SU-DHL-6 (cell line): ENCODE measurements around the gene DPP3.

ENCODE experiments used
- EZH2phosphoT487 ChIP-seq: fragments of 200-600 bp; sonication (generic), shearing (Covaris generic); conservative IDR thresholded peaks from 2 replicates; pipeline ENCODE4 v1.6.1; 2018; ENCODE audit warnings: mild to moderate bottlenecking, antibody characterized with exemption, low read length, moderate library complexity, mixed read lengths
- TF ChIP-seq, protein P1 (sequence below): fragments of 200-600 bp; sonication (generic); IDR thresholded peaks from one replicate; pipeline ENCODE4 v1.5.1; 2017; ENCODE audit warnings: antibody characterized with exemption, mild to moderate bottlenecking, low read length, moderate library complexity; ENCODE audit not compliant: insufficient read depth, poor library complexity, severe bottlenecking

DNA sequence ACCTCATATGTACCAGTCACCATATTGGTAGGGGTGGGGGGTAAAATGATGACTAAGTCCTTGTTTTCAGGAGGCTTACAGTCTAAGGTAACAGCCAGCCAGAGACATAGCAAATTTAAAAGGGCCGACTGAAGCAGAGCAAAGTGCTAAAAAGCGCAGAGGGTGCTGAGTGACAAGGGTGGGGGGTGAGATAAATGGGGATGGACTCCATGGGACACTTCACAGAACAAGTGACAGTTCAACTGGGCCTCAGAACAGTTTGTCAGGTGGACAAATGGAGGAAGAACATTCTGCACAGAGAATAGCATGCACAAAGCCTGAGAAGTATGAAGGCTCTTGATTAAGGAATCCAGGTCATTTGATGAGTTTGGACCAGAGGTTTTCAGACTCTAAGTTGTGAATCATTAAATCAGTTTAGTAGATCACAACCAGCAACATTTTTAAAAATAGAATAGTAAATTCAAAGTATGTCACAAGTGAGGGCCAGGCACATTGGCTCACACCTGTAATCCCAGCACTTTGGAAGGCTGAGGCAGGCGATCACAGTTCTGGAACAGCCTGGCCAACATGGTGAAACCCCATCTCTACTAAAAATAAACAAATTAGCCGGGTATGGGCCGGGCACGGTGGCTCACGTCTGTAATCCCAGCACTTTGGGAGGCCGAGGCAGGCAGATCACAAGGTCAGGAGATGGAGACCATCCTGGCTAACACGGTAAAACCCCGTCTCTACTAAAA is 44.2 kb downstream of the DPP3 start:
- TF ChIP-seq, protein P1, sequence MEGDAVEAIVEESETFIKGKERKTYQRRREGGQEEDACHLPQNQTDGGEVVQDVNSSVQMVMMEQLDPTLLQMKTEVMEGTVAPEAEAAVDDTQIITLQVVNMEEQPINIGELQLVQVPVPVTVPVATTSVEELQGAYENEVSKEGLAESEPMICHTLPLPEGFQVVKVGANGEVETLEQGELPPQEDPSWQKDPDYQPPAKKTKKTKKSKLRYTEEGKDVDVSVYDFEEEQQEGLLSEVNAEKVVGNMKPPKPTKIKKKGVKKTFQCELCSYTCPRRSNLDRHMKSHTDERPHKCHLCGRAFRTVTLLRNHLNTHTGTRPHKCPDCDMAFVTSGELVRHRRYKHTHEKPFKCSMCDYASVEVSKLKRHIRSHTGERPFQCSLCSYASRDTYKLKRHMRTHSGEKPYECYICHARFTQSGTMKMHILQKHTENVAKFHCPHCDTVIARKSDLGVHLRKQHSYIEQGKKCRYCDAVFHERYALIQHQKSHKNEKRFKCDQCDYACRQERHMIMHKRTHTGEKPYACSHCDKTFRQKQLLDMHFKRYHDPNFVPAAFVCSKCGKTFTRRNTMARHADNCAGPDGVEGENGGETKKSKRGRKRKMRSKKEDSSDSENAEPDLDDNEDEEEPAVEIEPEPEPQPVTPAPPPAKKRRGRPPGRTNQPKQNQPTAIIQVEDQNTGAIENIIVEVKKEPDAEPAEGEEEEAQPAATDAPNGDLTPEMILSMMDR: no peak
- no peak for TF ChIP-seq EZH2phosphoT487
